ENCODE measurements around the gene FETUB.

Gene FETUB

GRCh38 chr3:186603159-186603558, 37.0 kb upstream of the FETUB start:
- no peak overlapping the region for H3K4me3 ChIP-seq (ENCODE audit: low read length)
- H3K27ac ChIP-seq (ENCODE audit: low read depth, low read length): no peak overlapping the region
- H3K4me1 ChIP-seq (ENCODE audit: control insufficient read depth, insufficient read depth, low read length): no peaks in the 10 kb centered on the region
- no peak overlapping the region for H3K9ac ChIP-seq (ENCODE audit: low read length)
- no peaks in the 10 kb centered on the region for H3K27me3 ChIP-seq (ENCODE audit: control insufficient read depth, insufficient read depth, low read length)
- H3K36me3 ChIP-seq (ENCODE audit: control insufficient read depth, insufficient read depth, low read length): no peaks in the 10 kb centered on the region

GRCh38 chr3:186605078-186605477, 35.1 kb upstream of the FETUB start:
- H3K9ac ChIP-seq (ENCODE audit: low read length): no peak overlapping the region
- no peak overlapping the region for H3K27ac ChIP-seq (ENCODE audit: low read depth, low read length)
- no peaks in the 10 kb centered on the region for H3K36me3 ChIP-seq (ENCODE audit: control insufficient read depth, insufficient read depth, low read length)
- H3K27me3 ChIP-seq (ENCODE audit: control insufficient read depth, insufficient read depth, low read length): no peaks in the 10 kb centered on the region
- H3K4me1 ChIP-seq (ENCODE audit: control insufficient read depth, insufficient read depth, low read length): no peaks in the 10 kb centered on the region
- H3K4me3 ChIP-seq (ENCODE audit: low read length): no peak overlapping the region

GRCh38 chr3:186605561-186606545, 34.3 kb upstream of the FETUB start:
- H3K27me3 ChIP-seq (ENCODE audit: control insufficient read depth, insufficient read depth, low read length): no peaks in the 10 kb centered on the region
- no peak overlapping the region for H3K4me3 ChIP-seq (ENCODE audit: low read length)
- H3K36me3 ChIP-seq (ENCODE audit: control insufficient read depth, insufficient read depth, low read length): no peaks in the 10 kb centered on the region
- no peak overlapping the region for H3K9ac ChIP-seq (ENCODE audit: low read length)
- no peaks in the 10 kb centered on the region for H3K4me1 ChIP-seq (ENCODE audit: control insufficient read depth, insufficient read depth, low read length)
- no peak overlapping the region for H3K27ac ChIP-seq (ENCODE audit: low read depth, low read length)

GRCh38 chr3:186608624-186609215, 31.5 kb upstream of the FETUB start:
- Histone ChIP-seq H3K27ac (ENCODE audit: low read depth, low read length) (no peak overlapping the region), H3K4me1 (ENCODE audit: control insufficient read depth, insufficient read depth, low read length) (no peaks in the 10 kb centered on the region), H3K36me3 (ENCODE audit: control insufficient read depth, insufficient read depth, low read length) (no peaks in the 10 kb centered on the region), H3K27me3 (ENCODE audit: control insufficient read depth, insufficient read depth, low read length) (no peaks in the 10 kb centered on the region), H3K4me3 (ENCODE audit: low read length) (no peak overlapping the region), H3K9ac (ENCODE audit: low read length) (no peak overlapping the region)

GRCh38 chr3:186609247-186609868, 30.8 kb upstream of the FETUB start:
- Histone ChIP-seq H3K27me3 (ENCODE audit: control insufficient read depth, insufficient read depth, low read length) (no peaks in the 10 kb centered on the region), H3K4me3 (ENCODE audit: low read length) (no peak overlapping the region), H3K27ac (ENCODE audit: low read depth, low read length) (no peak overlapping the region), H3K36me3 (ENCODE audit: control insufficient read depth, insufficient read depth, low read length) (no peaks in the 10 kb centered on the region), H3K4me1 (ENCODE audit: control insufficient read depth, insufficient read depth, low read length) (no peaks in the 10 kb centered on the region), H3K9ac (ENCODE audit: low read length) (no peak overlapping the region)

- H3K4me1 ChIP-seq (ENCODE audit: control insufficient read depth, insufficient read depth, low read length): no peaks in the 10 kb centered on the region
- no peaks in the 10 kb centered on the region for H3K27me3 ChIP-seq (ENCODE audit: control insufficient read depth, insufficient read depth, low read length)
- no peak overlapping the region for H3K9ac ChIP-seq (ENCODE audit: low read length)
- no peak overlapping the region for H3K4me3 ChIP-seq (ENCODE audit: low read length)
- H3K27ac ChIP-seq (ENCODE audit: low read depth, low read length): no peak overlapping the region
- no peaks in the 10 kb centered on the region for H3K36me3 ChIP-seq (ENCODE audit: control insufficient read depth, insufficient read depth, low read length)
Observed at GRCh38 chr3:186612065-186612464, 28.1 kb upstream of the FETUB start.

- Histone ChIP-seq H3K27ac (ENCODE audit: low read depth, low read length) (no peak within 1 kb of the TSS), H3K4me3 (ENCODE audit: low read length) (no peak within 1 kb of the TSS), H3K9ac (ENCODE audit: low read length) (no peak within 1 kb of the TSS), H3K4me1 (ENCODE audit: control insufficient read depth, insufficient read depth, low read length) (no peaks in the 10 kb centered on the region), H3K27me3 (ENCODE audit: control insufficient read depth, insufficient read depth, low read length) (no peaks in the 10 kb centered on the region), H3K36me3 (ENCODE audit: control insufficient read depth, insufficient read depth, low read length) (no peaks in the 10 kb centered on the region)
Observed at GRCh38 chr3:186612721-186613636, 27.2 kb upstream of the FETUB start, which contains the start of gene AHSG. Gene AHSG, plus strand, starts transcription at chr3:186613060. Its CDS starts 82 bp downstream, at chr3:186613142.

GRCh38 chr3:186613637-186614265, 26.4 kb upstream of the FETUB start:
- Histone ChIP-seq H3K27me3 (ENCODE audit: control insufficient read depth, insufficient read depth, low read length) (no peaks in the 10 kb centered on the region), H3K27ac (ENCODE audit: low read depth, low read length) (no peak overlapping the region), H3K9ac (ENCODE audit: low read length) (no peak overlapping the region), H3K36me3 (ENCODE audit: control insufficient read depth, insufficient read depth, low read length) (no peaks in the 10 kb centered on the region), H3K4me3 (ENCODE audit: low read length) (no peak overlapping the region), H3K4me1 (ENCODE audit: control insufficient read depth, insufficient read depth, low read length) (no peaks in the 10 kb centered on the region)

GRCh38 chr3:186614266-186614596, 26.0 kb upstream of the FETUB start:
- Histone ChIP-seq H3K27ac (ENCODE audit: low read depth, low read length) (no peak overlapping the region), H3K4me1 (ENCODE audit: control insufficient read depth, insufficient read depth, low read length) (no peaks in the 10 kb centered on the region), H3K27me3 (ENCODE audit: control insufficient read depth, insufficient read depth, low read length) (no peaks in the 10 kb centered on the region), H3K9ac (ENCODE audit: low read length) (no peak overlapping the region), H3K36me3 (ENCODE audit: control insufficient read depth, insufficient read depth, low read length) (no peaks in the 10 kb centered on the region), H3K4me3 (ENCODE audit: low read length) (no peak overlapping the region)

- Histone ChIP-seq H3K4me3 (ENCODE audit: low read length) (no peak overlapping the region), H3K27ac (ENCODE audit: low read depth, low read length) (no peak overlapping the region), H3K36me3 (ENCODE audit: control insufficient read depth, insufficient read depth, low read length) (no peaks in the 10 kb centered on the region), H3K4me1 (ENCODE audit: control insufficient read depth, insufficient read depth, low read length) (no peaks in the 10 kb centered on the region), H3K27me3 (ENCODE audit: control insufficient read depth, insufficient read depth, low read length) (no peaks in the 10 kb centered on the region), H3K9ac (ENCODE audit: low read length) (no peak overlapping the region)
Observed at GRCh38 chr3:186614597-186615483, 25.4 kb upstream of the FETUB start.

GRCh38 chr3:186616299-186616617, 23.9 kb upstream of the FETUB start:
- H3K4me1 ChIP-seq (ENCODE audit: control insufficient read depth, insufficient read depth, low read length): no peaks in the 10 kb centered on the region
- H3K27me3 ChIP-seq (ENCODE audit: control insufficient read depth, insufficient read depth, low read length): no peaks in the 10 kb centered on the region
- H3K27ac ChIP-seq (ENCODE audit: low read depth, low read length): no peak overlapping the region
- no peak overlapping the region for H3K9ac ChIP-seq (ENCODE audit: low read length)
- H3K4me3 ChIP-seq (ENCODE audit: low read length): no peak overlapping the region
- no peaks in the 10 kb centered on the region for H3K36me3 ChIP-seq (ENCODE audit: control insufficient read depth, insufficient read depth, low read length)
